Measurements from ENCODE around the gene AKAP9. TPM values are rescaled to one million over a fixed set of nuclear protein-coding genes. Genes with fewer than 3 reads are reported as not detected.
"Not testable (repeated sequence)": the region's sequence is repeated elsewhere in the genome, so short reads cannot be mapped to it uniquely, and the experiment has no call there.

AKAP9 gene
- polyA plus RNA-seq, 4 donors: 74.0 to 93.3 (median 80.9) TPM

DNA sequence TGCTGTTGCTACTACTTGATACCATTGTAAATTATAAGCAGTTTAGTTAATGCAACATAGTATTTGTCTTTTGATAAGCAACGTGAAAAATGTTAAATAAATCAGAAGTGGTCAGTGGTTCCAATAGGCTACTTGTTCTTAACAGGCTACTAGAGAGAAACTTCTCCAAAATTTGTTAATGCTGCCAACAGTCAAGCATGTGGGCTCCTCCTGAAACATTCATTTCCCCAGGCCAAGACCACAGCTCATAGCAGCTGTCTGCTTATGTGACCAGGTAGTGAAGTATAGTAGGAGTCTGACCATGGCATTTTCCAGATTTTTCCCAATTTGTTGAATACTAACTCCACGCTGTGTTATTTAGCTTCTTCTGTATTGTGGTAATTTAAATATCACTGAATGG, 112.7 kb downstream of the AKAP9 start:
- DNase-seq (ENCODE audit: low read depth in 4 of 4, low spot score in 3 of 4): no peak

GRCh38 chr7:92056286-92056685, 115.6 kb downstream of the AKAP9 start:
- no peak for DNase-seq (ENCODE audit: low read depth in 4 of 4, low spot score in 3 of 4)

- DNase-seq (ENCODE audit: low read depth in 4 of 4, low spot score in 3 of 4): peak in 2 of 4 donors; percentile 10 to 23
Observed at GRCh38 chr7:92057375-92057774, 116.7 kb downstream of the AKAP9 start.

GRCh38 chr7:92058040-92058439, 117.4 kb downstream of the AKAP9 start:
- DNase-seq (ENCODE audit: low read depth in 4 of 4, low spot score in 3 of 4): no peak

DNA sequence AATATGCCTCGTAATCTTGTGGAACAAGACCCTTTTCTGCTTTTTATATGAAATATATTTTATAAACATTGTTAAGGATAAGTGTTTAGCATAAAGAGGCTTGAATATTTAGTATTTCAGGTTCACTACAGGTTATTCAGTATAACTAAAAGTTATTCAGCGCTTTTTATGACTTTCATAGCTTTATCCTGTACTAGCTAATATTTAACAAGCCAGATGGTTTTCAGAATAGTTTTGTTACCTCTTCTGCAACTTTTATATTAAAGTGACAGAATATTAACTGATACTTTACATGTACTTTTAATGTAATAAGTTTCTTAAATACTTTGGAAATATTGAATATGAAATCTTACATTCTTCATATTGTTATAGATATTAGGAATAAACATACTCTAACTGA, 118.2 kb downstream of the AKAP9 start:
- no peak for DNase-seq (ENCODE audit: low read depth in 4 of 4, low spot score in 3 of 4)

DNA sequence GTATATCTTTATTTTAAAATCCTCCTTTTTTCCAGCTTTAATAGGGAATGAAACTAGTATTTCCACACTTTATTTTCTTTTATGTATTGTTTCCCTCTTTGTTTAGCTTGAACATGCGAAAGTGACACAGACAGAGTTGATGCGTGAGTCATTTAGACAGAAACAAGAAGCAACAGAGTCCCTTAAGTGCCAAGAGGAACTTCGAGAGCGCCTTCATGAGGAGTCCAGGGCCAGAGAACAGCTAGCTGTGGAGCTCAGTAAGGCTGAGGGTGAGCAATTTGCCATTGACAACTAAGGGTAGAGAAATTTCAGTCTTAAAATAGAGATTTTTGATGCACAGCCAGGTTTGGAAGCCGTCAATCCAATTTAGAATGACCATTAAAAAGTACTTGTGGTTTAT, 120.5 kb downstream of the AKAP9 start:
- DNase-seq (ENCODE audit: low read depth in 4 of 4, low spot score in 3 of 4): no peak

- DNase-seq (ENCODE audit: low read depth in 4 of 4, low spot score in 3 of 4): no peak
Observed at GRCh38 chr7:92064438-92065029, 123.9 kb downstream of the AKAP9 start.

GRCh38 chr7:92071032-92071431, 130.4 kb downstream of the AKAP9 start:
- no peak for DNase-seq (ENCODE audit: low read depth in 4 of 4, low spot score in 3 of 4)

DNA sequence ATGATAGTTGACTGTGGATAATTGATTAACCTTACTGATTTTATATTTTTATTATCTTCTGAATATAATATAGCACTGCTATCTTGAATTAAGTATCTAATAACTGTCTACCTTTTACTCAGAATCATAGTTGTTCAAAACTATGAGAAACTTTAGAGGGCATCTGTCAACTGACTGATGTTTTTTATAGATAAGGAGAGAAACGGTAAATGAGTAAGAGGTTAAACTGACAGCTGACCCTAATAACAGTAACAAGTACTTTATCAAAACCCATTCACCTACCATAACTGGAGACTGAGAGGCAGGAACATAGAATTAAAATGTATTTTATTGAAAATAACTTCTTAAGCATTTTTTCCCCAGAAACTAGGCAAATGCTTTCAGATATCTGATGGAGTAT, 131.5 kb downstream of the AKAP9 start:
- no peak for DNase-seq (ENCODE audit: low read depth in 4 of 4, low spot score in 3 of 4)

GRCh38 chr7:92072708-92073107, 132.0 kb downstream of the AKAP9 start:
- DNase-seq (ENCODE audit: low read depth in 4 of 4, low spot score in 3 of 4): no peak

GRCh38 chr7:92075455-92076158, 134.9 kb downstream of the AKAP9 start:
- DNase-seq (ENCODE audit: low read depth in 4 of 4, low spot score in 3 of 4): no peak

GRCh38 chr7:92076509-92076908, 135.8 kb downstream of the AKAP9 start:
- DNase-seq (ENCODE audit: low read depth in 4 of 4, low spot score in 3 of 4): no peak

DNA sequence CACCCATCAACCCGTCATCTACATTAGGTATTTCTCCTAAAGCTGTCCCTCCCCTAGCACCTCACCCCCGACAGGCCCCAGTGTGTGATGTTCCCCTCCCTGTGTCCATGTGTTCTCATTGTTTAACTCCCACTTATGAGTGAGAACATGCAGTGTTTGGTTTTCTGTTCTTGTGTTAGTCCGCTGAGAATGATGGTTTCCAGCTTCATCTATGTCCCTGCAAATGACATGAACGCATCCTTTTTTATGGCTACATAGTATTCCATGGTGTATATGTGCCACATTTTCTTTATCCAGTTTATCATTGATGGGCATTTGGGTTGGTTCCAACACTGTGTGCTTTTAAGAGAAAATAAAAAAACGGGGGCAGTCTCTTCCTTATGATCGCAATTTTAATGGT, 143.3 kb downstream of the AKAP9 start:
- not testable (repeated sequence) for DNase-seq (ENCODE audit: low read depth in 4 of 4, low spot score in 3 of 4)

GRCh38 chr7:92088266-92088665, 147.6 kb downstream of the AKAP9 start:
- DNase-seq (ENCODE audit: low read depth in 4 of 4, low spot score in 3 of 4): no peak

DNA sequence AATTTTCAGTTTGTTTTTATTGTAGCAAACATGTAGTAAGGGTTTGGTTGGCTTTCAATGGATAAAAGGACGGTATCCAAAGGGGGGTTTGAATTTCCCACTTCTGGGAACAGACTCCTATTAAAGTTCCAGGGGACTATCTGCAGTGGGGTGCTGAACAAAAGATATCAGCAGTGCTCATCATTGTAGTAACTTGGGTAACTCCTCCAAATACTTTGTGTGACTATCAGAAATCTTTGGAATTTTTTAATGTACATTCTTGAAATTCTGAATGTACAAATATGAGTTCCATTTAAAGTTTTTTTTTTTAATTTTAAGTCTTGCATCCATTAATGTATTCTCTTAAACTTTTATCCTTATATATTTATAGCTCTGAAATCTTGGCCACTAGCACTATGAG, 151.5 kb downstream of the AKAP9 start:
- DNase-seq (ENCODE audit: low read depth in 4 of 4, low spot score in 3 of 4): no peak

DNA sequence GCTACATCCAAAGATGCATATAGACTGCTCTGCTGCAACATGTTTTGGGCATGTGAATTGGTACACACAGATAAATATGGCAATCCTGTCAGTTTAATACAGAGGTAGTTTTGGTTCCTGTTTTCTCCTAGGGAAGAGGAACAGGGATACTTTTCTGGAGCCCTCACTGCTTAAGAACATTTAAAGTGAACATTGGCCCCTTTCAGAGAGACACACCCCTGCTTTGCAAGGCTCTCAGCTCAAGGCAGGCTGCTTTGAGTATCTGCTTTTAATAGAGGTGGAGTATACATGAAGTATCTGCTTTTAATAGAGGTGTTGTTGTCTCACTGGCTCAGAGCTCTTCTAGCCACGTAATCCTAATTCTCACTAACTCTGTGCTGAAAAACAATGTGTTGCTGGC, 154.7 kb downstream of the AKAP9 start:
- no peak for DNase-seq (ENCODE audit: low read depth in 4 of 4, low spot score in 3 of 4)

- DNase-seq (ENCODE audit: low read depth in 4 of 4, low spot score in 3 of 4): no peak
Observed at GRCh38 chr7:92100534-92100933, 159.9 kb downstream of the AKAP9 start.

DNA sequence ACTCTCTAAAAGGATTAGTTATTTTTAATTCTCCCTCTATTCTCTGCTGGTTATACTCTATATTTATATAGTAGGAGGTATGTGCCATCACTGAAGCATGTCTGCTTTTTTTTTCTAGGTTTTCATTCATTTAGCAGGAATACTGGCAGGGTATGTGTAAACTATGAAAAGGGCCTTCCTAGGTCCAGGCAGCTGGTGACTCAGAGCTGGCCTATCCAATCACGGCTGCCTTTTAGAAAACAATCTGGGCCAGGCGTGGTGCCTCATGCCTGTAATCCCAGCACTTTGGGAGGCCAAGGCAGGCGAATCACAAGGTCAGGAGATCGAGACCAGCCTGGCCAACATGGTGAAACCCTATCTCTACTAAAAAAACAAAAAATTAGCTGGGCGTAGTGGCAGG, 162.2 kb downstream of the AKAP9 start:
- DNase-seq (ENCODE audit: low read depth in 4 of 4, low spot score in 3 of 4): not testable (repeated sequence)

- DNase-seq (ENCODE audit: low read depth in 4 of 4, low spot score in 3 of 4): no peak
Observed at GRCh38 chr7:92108821-92109220, 168.2 kb downstream of the AKAP9 start.

GRCh38 chr7:92110857-92111256, 170.2 kb downstream of the AKAP9 start:
- no peak for DNase-seq (ENCODE audit: low read depth in 4 of 4, low spot score in 3 of 4)

GRCh38 chr7:92115821-92116220, 175.2 kb downstream of the AKAP9 start:
- DNase-seq (ENCODE audit: low read depth in 4 of 4, low spot score in 3 of 4): no peak

DNA sequence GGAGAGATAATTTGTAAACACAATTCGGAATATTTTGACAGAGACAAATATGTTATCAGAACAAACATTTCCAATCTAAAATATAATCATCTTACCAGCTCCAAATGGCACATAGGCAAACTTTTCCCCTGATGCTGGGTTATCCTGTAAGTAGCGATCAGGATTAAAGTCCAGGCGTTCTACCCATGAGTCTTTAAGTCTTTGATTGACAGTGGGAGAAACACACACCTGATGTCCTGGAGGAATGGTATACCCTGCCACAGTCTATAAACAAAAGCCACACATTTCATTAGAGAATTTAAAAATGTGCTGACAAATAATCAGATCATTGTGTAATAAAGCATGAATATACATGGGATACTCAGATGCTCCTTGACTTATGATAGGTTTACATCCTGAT, 176.3 kb downstream of the AKAP9 start:
- no peak for DNase-seq (ENCODE audit: low read depth in 4 of 4, low spot score in 3 of 4)
